HG03378 (cell line): ENCODE measurements around the gene NGF.
"Not testable (repeated sequence)": the region's sequence is repeated elsewhere in the genome, so short reads cannot be mapped to it uniquely, and the experiment has no call there.

Source experiments
- ATAC-seq: cut with Tn5 transposase; IDR thresholded peaks from one replicate; pipeline ENCODE4 v1.9.1; 2021; ENCODE audit warnings: mild to moderate bottlenecking, moderate library complexity; ENCODE audit not compliant: unreplicated experiment

NGF gene

GRCh38 chr1:115337633-115338456 lies at the start of gene NGF:
NGF (minus strand) TSS chr1:115338249; CDS start chr1:115286795, 51,454 bp downstream.
- no peak for ATAC-seq

GRCh38 chr1:115383455-115383854 lies 45.4 kb upstream of the NGF start:
- ATAC-seq = not testable (repeated sequence)

GRCh38 chr1:115379943-115380342 lies 41.9 kb upstream of the NGF start:
- no peak for ATAC-seq

DNA sequence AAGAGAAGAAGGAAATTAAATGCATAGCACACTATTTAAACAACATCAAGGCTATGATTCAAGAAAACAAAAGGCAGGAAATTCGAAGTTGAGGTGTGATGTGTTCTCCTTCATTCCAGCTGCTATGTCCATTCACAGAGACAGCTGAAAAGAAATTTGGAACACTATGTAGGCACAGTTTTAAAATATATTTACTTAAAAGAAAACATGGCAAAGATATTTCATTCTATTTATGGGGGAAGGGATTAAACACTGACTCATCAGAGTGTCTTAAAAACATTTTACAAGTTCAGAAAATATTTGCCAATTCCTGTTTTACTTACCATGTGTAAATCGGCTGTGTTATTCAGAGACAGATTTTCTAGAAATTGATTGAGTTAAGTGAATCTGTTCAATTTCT lies 39.4 kb upstream of the NGF start:
- ATAC-seq = no peak

DNA sequence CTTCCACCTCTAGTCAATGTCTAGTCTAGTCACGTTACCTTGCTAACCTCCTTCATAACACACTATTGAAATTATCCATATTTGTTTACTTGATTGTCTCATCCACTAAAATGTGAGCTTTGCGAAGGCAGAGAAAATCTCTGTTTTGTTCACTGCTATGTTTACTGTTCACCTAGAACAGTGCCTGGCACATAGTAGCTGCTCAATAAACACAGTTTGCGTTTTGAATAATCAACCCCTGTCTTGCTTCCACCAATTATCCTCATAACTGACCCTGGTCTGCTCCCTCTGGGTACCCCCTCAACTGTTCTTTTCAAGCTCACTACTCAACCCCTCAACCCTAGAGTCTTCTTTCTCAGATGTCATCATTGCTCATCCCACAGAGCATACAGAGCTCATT lies 36.5 kb upstream of the NGF start:
- no peak for ATAC-seq

GRCh38 chr1:115373305-115373704 lies 35.3 kb upstream of the NGF start:
- no peak for ATAC-seq

DNA sequence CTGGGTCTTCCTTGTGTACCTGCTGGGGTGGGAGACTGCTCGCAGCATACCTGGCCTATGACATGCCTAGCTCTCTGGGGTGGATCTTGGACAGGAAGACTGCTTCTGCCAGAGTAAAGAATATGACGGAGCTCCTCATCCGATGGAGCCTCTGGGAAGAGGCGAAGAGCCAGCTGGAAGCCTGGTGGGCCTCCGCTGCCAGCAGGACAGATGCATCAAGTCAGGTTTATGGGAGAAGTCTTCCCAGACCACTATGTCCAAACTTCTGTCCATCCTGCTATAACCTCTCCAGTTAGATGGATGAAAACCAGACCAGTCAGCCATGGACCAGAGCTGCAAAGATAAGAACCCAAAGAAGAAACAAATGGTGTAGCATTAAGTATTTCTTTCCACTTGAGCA lies 27.7 kb upstream of the NGF start:
- no peak for ATAC-seq

DNA sequence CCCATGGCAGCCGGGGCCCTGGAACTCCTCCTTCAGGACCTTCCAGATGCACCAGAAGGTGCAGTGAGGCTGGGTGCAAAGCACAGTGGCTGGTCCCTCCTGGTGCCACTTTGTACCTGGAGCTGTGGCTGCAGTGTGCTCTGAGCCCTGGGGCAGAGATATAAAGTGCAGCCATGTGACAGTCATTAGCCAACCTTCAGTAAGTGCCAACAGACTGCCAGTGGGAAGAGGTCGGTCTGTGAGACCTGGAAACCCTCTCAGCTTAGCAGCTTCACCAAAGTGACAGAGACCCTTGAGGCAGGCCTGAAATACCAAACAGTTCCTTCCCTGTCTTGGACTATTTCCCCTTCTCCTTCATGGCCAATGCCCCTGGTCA lies 26.7 kb upstream of the NGF start:
- ATAC-seq = no peak

DNA sequence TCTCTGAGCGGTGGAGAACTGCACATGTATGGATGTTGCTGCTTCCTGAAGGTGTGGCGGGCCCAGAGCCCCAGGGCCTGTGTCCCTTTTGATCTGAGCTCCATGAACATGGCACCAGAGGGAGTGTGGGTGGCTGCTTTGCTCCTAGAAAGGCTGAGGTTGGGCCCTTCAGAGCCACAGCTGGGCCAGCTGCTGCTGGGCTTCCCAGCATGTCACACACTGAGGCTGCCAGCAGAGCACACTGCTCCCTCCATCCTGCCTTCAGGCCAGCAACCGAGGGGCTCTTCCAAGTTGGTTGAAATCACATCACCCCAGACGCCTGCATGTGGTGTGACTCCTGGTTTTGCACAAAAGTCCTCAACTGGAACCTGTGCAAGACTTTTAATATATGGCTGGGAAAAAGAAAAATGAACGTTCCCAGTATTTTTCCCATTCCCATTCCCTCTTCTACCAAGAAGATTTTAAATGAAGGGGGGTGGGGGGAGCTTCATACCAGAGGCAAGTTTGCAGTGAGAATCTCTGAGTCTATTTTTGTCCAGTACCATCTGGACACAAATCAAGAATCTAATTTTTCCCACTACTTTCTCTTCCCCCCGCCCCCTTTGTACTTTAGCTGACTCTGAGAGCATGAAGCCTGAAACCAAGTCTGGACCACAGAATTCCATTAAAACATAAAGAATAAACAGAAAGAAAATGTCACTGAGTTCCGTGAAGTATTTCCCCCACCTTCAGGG lies 26.2 kb upstream of the NGF start:
- no peak for ATAC-seq

DNA sequence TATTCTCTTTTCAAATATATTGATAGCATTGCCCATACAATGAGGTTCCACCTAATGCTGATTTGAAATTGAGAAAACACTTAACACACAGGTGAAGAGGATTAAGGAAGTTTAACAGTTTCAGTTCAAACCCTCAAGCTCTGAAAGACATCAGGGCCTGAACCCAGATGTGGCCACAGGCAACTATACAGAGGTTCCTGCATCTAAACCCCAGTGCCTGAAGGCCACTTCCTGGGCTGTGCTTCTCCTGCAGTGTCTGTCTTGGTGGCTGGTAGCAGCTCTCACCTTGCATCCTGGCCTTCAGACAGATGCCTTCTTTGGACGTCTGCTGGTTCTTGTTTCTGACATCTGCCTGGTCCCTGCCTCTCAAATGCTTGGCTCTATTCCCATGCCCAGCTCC lies 25.1 kb upstream of the NGF start:
- no peak for ATAC-seq

- not testable (repeated sequence) for ATAC-seq
These were observed 22.6 kb upstream of the NGF start for GRCh38 chr1:115360505-115361129.

- not testable (repeated sequence) for ATAC-seq
These were observed 21.9 kb upstream of the NGF start for GRCh38 chr1:115359787-115360452.

DNA sequence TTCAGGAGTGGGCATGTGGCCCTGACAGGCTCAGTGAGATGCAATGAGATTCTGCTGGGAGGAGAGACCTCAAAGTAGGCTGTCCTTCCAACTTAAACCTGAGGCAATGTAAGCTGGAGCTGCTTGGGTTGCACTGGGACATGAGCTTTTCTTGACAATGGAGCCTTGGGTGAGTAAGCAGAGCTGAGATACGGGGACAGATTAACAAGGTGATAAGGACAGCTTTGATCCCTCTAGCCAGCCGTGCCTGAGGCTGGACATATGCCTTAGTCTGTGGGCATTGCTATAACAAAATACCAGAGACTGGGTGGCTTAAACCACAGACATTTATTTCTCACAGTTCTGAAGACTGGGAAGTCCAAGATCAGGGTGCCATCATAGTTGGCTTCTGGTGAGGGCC lies 18.3 kb upstream of the NGF start:
- no peak for ATAC-seq

DNA sequence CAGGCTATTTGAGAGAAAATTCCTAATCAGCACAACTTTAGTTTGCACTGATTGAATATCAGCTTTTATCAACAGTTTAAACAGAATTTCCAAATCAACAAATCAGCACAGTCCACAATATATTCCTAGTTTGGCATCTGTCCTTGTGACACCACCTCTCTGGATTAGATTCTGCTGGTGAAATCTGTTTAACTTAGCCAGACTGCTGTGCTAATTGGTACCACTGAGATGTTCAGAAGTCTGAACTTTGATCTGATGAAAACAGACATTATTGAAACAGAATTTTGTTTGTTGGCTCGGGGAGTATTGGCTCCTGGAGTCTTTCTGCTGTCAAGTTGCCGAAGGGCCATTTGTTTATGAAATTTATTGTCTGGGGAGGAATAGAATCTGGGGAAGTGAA lies 17.0 kb upstream of the NGF start:
- ATAC-seq = no peak

GRCh38 chr1:115351143-115351542 lies 13.1 kb upstream of the NGF start:
- no peak for ATAC-seq

DNA sequence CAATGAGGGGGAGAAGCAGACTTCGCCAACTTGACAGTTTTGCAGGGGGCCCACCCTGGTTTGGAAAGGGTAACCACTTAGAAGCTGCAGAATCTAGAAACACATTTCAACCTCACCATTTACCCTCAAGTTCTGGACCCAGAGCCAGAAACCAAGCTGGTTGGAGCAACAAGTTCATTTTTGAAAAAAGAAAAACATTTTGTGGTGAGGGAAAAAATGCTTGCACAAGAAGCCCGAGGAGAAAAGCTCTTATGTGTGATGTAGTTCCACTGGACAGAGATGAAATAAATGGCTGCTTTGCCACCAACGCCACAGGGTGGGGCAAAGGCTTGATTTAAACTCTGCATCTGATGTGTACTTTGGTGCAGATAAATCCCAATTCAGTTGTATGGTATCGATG lies 10.6 kb upstream of the NGF start:
- ATAC-seq = no peak

GRCh38 chr1:115347282-115347681 lies 9.2 kb upstream of the NGF start:
- ATAC-seq = no peak

DNA sequence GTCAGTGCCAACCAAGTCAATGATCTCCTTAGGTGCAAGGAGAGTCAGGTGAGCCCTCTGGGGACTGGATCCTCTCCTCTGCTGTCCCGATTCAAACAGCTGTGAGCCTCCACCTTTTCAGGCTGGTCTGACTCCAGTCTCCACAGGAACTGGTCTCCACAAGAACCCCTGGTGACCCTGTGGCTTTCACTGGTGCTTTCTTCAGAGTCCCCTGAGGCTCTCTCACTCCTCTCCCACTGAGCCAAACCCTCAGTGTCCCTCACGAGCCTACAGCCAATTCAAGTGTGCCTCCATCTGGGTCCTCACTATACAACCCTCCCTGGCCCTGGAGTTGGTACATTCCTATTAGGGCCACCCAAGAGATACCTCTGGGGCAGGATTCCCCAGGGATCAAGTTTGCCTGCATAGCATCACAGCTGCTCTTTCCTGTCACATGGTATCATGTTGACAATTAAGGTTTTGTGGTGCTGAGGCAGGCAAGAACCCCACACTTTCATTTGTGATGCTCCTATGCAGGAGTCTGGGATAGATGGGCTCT lies 5.2 kb upstream of the NGF start:
- ATAC-seq = no peak

GRCh38 chr1:115341948-115342347 lies 3.9 kb upstream of the NGF start:
- ATAC-seq = no peak

DNA sequence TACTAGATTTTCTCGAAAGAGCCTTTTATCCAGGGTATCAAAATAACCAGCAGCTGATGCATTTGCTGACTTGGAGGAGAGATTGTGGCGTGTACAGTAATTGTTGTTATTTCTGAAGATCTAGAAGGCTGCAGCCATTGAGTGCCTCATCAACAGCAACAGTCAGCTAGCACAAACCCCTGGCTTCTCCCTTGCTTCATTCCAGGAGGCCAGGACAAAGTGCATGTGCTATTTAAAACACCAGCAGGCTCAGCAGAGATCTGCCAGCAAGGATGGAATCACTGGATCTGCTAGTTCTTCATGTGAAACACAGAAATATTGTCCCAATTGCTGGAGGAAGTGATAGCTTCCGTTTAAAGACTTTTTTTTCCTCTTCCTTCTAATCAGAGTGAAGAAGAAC lies 2.8 kb upstream of the NGF start:
- no peak for ATAC-seq

DNA sequence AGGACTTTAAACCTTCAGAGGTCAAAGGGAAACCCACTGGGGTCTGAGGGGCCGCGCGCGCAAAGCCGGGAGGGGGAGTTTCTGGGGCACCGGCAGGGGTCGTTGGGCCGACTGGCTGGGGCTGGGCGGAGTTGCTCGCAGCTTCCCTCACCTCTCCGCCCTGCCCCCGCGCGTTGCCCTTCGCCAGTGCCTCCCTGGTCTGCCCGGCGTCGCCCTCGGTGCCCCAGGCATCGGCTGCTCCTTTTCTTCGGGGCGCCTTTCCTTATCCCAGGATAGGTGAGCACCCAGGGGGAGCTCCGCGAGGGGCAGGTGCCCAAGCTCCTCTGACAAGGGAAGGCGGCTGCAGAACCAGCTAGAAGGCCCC lies 390 bp upstream of the NGF start:
- no peak for ATAC-seq
